ENCODE data around the gene SLC12A3.

DNA sequence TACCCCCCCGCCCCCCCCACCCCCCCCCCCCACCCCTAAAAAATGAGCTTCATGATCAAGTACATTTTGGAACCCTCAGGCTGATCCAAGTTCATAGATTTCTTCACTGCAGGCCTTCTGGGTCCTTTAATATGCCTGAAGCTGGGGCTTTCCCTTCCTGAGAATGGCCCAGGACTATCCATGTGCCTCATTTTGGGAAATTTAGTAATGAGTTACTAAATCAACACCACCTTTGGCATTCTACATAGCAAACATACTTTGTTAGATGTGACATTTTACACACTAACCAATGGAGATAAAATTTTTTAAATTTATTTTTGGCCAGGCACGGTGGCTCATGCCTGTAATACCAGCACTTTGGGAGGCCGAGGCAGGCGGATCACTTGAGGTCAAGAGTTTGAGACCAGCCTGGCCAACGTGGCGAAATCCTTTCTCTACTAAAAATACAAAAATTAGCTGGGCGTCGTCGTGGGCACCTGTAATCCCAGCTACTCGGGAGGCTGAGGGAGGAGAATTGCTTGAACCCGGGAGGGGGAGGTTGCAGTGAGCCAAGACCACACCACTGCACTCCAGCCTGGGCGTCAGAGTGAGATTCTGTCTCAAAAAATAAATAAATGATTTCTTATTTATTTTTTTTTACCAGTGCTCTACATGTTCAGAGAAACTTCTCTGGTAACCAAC lies 81.0 kb downstream of the SLC12A3 start:
- TF ChIP-seq ELF4 (CRISPR knock-in tag; IDR thresholded peaks at IDR 0.05; ENCODE audit: low read depth) (no peak), MXD4 (CRISPR knock-in tag; IDR thresholded peaks at IDR 0.05; ENCODE audit: borderline replicate concordance) (no peak), ZNF423 (CRISPR knock-in tag; IDR thresholded peaks at IDR 0.05) (no peak), ATF3 (CRISPR knock-in tag; conservative IDR thresholded peaks at IDR 0.05) (no peak), IRF2 (CRISPR knock-in tag; IDR thresholded peaks at IDR 0.05; ENCODE audit: borderline replicate concordance, low read depth) (no peak), USF2 (CRISPR knock-in tag; IDR thresholded peaks at IDR 0.05) (no peak), ETV6 (CRISPR knock-in tag; IDR thresholded peaks at IDR 0.05) (no peak), NR3C1 (CRISPR knock-in tag; conservative IDR thresholded peaks at IDR 0.05; ENCODE audit: low read depth) (no peak)
- TF ChIP-seq, protein P1, sequence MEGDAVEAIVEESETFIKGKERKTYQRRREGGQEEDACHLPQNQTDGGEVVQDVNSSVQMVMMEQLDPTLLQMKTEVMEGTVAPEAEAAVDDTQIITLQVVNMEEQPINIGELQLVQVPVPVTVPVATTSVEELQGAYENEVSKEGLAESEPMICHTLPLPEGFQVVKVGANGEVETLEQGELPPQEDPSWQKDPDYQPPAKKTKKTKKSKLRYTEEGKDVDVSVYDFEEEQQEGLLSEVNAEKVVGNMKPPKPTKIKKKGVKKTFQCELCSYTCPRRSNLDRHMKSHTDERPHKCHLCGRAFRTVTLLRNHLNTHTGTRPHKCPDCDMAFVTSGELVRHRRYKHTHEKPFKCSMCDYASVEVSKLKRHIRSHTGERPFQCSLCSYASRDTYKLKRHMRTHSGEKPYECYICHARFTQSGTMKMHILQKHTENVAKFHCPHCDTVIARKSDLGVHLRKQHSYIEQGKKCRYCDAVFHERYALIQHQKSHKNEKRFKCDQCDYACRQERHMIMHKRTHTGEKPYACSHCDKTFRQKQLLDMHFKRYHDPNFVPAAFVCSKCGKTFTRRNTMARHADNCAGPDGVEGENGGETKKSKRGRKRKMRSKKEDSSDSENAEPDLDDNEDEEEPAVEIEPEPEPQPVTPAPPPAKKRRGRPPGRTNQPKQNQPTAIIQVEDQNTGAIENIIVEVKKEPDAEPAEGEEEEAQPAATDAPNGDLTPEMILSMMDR (IDR thresholded peaks at IDR 0.05) = no peak
- TF ChIP-seq, protein P2, sequence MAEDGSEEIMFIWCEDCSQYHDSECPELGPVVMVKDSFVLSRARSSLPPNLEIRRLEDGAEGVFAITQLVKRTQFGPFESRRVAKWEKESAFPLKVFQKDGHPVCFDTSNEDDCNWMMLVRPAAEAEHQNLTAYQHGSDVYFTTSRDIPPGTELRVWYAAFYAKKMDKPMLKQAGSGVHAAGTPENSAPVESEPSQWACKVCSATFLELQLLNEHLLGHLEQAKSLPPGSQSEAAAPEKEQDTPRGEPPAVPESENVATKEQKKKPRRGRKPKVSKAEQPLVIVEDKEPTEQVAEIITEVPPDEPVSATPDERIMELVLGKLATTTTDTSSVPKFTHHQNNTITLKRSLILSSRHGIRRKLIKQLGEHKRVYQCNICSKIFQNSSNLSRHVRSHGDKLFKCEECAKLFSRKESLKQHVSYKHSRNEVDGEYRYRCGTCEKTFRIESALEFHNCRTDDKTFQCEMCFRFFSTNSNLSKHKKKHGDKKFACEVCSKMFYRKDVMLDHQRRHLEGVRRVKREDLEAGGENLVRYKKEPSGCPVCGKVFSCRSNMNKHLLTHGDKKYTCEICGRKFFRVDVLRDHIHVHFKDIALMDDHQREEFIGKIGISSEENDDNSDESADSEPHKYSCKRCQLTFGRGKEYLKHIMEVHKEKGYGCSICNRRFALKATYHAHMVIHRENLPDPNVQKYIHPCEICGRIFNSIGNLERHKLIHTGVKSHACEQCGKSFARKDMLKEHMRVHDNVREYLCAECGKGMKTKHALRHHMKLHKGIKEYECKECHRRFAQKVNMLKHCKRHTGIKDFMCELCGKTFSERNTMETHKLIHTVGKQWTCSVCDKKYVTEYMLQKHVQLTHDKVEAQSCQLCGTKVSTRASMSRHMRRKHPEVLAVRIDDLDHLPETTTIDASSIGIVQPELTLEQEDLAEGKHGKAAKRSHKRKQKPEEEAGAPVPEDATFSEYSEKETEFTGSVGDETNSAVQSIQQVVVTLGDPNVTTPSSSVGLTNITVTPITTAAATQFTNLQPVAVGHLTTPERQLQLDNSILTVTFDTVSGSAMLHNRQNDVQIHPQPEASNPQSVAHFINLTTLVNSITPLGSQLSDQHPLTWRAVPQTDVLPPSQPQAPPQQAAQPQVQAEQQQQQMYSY (CRISPR knock-in tag; IDR thresholded peaks at IDR 0.05) = no peak
- TF ChIP-seq, protein P3, sequence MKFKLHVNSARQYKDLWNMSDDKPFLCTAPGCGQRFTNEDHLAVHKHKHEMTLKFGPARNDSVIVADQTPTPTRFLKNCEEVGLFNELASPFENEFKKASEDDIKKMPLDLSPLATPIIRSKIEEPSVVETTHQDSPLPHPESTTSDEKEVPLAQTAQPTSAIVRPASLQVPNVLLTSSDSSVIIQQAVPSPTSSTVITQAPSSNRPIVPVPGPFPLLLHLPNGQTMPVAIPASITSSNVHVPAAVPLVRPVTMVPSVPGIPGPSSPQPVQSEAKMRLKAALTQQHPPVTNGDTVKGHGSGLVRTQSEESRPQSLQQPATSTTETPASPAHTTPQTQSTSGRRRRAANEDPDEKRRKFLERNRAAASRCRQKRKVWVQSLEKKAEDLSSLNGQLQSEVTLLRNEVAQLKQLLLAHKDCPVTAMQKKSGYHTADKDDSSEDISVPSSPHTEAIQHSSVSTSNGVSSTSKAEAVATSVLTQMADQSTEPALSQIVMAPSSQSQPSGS (CRISPR knock-in tag; IDR thresholded peaks at IDR 0.05; ENCODE audit: borderline replicate concordance, low read depth) = no peak

All from WTC11 (cell line).